Mucosa of rectum (tissue), 2 donors: ENCODE measurements around the gene TDP2.
"Not testable (repeated sequence)": the region's sequence is repeated elsewhere in the genome, so short reads cannot be mapped to it uniquely, and the experiment has no call there.

Source experiments
- H3K27ac ChIP-seq, 2 donors: one replicate each; pipeline ENCODE4 v1.7.0; 2013; ENCODE audit warnings: inconsistent platforms in 2 of 2, low read depth in 2 of 2, low read length in 2 of 2
- H3K27me3 ChIP-seq, 2 donors: one replicate each; pipeline ENCODE4 v1.7.0; 2013; ENCODE audit warnings: low read length in 2 of 2; ENCODE audit not compliant: control insufficient read depth in 2 of 2, insufficient read depth in 2 of 2
- H3K36me3 ChIP-seq, 2 donors: one replicate each; pipeline ENCODE4 v1.7.0; 2013; ENCODE audit warnings: low read length in 2 of 2; ENCODE audit not compliant: control insufficient read depth in 2 of 2, insufficient read depth in 2 of 2
- H3K4me1 ChIP-seq, 2 donors: one replicate each; pipeline ENCODE4 v1.7.0; 2013; ENCODE audit warnings: low read length in 2 of 2, mild to moderate bottlenecking in 1 of 2; ENCODE audit not compliant: control insufficient read depth in 2 of 2, insufficient read depth in 2 of 2
- H3K4me3 ChIP-seq, 2 donors: one replicate each; pipeline ENCODE4 v1.7.0; 2013; ENCODE audit warnings: low read length in 2 of 2
- H3K9ac ChIP-seq, 2 donors: one replicate each; pipeline ENCODE4 v1.7.0; 2013; ENCODE audit warnings: low read length in 2 of 2, low read depth in 1 of 2, mild to moderate bottlenecking in 1 of 2
- H3K9me3 ChIP-seq, 2 donors: one replicate each; pipeline ENCODE4 v1.7.0; 2013; ENCODE audit warnings: low read length in 2 of 2; ENCODE audit not compliant: control insufficient read depth in 2 of 2
- donor health status: healthy.
- donor health status: Normal muscosa, but diverticular disease.

Gene TDP2

GRCh38 chr6:24667378-24667803 lies 692 bp upstream of the TDP2 start:
- H3K4me1 ChIP-seq: peaks cover 21 to 33% of the 10 kb centered on the region in 2 donors
- peak overlapping the region; percentile 97 to 98 for H3K27ac ChIP-seq
- H3K4me3 ChIP-seq: peak overlapping the region; percentile 98 to 100
- peaks cover 9 to 11% of the 10 kb centered on the region in 2 donors for H3K36me3 ChIP-seq
- no peaks in the 10 kb centered on the region for H3K27me3 ChIP-seq
- peaks cover 0 to 3% of the 10 kb centered on the region in 2 donors for H3K9me3 ChIP-seq
- peak overlapping the region; percentile 95 to 99 for H3K9ac ChIP-seq

DNA sequence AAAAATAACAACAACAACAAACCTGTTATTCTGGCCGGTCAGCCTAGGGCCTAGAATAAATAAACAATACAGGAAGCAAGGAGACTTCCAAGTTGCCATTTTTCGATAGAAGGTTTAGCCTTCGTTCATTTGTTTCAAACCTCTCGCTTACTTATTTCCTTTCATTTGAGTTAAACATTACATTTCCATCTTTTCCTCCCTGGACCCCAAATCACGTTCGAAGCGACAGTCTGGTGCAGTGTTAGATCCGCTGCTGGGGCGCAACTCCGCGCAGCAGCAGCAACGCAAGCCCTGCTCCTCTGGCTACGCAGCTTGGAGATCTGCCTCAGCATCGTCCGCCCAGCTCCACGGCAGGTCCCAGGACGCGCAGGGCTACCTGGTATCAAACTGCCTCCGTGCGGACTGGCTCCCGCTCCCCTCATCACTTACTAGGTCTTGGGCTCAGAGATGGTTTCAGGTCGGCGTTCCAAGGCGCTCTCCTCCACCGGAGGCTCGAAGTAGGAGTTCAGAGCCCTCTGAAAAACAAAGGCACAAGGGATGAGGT lies 530 bp downstream of the TDP2 start:
- Histone ChIP-seq H3K9ac (peak overlapping the region; percentile 95 to 99), H3K27me3 (no peaks in the 10 kb centered on the region), H3K9me3 (peaks cover 0 to 3% of the 10 kb centered on the region in 2 donors), H3K27ac (peak overlapping the region; percentile 97 to 98), H3K36me3 (peaks cover 9 to 11% of the 10 kb centered on the region in 2 donors), H3K4me1 (peaks cover 26 to 46% of the 10 kb centered on the region in 2 donors), H3K4me3 (peak overlapping the region; percentile 98 to 100)

- Histone ChIP-seq H3K4me1 (peaks cover 33 to 64% of the 10 kb centered on the region in 2 donors), H3K9ac (peak overlapping the region; percentile 95 to 99), H3K27ac (peak overlapping the region; percentile 97 to 98), H3K9me3 (no peaks in the 10 kb centered on the region), H3K4me3 (peak overlapping the region; percentile 98 to 100), H3K36me3 (peaks cover 9 to 21% of the 10 kb centered on the region in 2 donors), H3K27me3 (no peaks in the 10 kb centered on the region)
Observed at GRCh38 chr6:24664046-24664987, 2.4 kb downstream of the TDP2 start.

GRCh38 chr6:24663189-24663588 lies 3.5 kb downstream of the TDP2 start:
- H3K9me3 ChIP-seq: no peaks in the 10 kb centered on the region
- H3K4me1 ChIP-seq: peaks cover 33 to 65% of the 10 kb centered on the region in 2 donors
- H3K27me3 ChIP-seq: no peaks in the 10 kb centered on the region
- H3K9ac ChIP-seq: peak overlapping the region in 1 of 2 donors; percentile 34
- peak overlapping the region; percentile 76 to 98 for H3K27ac ChIP-seq
- H3K36me3 ChIP-seq: peaks cover 10 to 25% of the 10 kb centered on the region in 2 donors
- H3K4me3 ChIP-seq: peak overlapping the region; percentile 98 to 100

GRCh38 chr6:24662236-24662635 lies 4.5 kb downstream of the TDP2 start:
- Histone ChIP-seq H3K27ac (peak overlapping the region; percentile 76 to 98), H3K4me3 (peak overlapping the region; percentile 98 to 100)

DNA sequence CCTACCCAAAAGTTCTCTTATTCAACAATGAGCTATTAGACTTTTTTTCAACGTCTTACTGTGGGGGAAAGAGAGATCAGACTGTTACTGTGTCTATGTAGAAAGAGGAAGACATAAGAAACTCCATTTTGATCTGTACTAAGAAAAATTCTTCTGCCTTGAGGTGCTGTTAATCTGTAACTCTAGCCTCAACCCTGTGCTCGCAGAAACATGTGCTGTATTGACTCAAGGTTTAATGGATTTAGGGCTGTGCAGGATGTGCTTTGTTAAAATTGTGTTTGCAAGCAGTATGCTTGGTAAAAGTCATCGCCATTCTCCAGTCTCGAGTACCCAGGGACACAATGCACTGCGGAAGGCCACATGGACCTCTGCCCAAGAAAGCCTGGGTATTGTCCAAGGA lies 4.9 kb downstream of the TDP2 start:
- H3K4me3 ChIP-seq: peak overlapping the region; percentile 98 to 100
- H3K9ac ChIP-seq: peak overlapping the region in 1 of 2 donors; percentile 19
- H3K27me3 ChIP-seq, H3K9me3 ChIP-seq: not testable (repeated sequence)
- H3K4me1 ChIP-seq: peaks cover 26 to 59% of the 10 kb centered on the region in 2 donors
- H3K27ac ChIP-seq: peak overlapping the region; percentile 71 to 98
- peaks cover 19 to 36% of the 10 kb centered on the region in 2 donors for H3K36me3 ChIP-seq

More at GRCh38 chr6:24662236-24662635, 4.5 kb downstream of the TDP2 start:
- peaks cover 26 to 58% of the 10 kb centered on the region in 2 donors for H3K4me1 ChIP-seq
- no peaks in the 10 kb centered on the region for H3K9me3 ChIP-seq
- peaks cover 15 to 31% of the 10 kb centered on the region in 2 donors for H3K36me3 ChIP-seq
- H3K9ac ChIP-seq: peak overlapping the region; percentile 26 to 34
- no peaks in the 10 kb centered on the region for H3K27me3 ChIP-seq

GRCh38 chr6:24660105-24660504 lies 6.6 kb downstream of the TDP2 start:
- Histone ChIP-seq H3K4me3 (no peak overlapping the region), H3K27ac (peak overlapping the region; percentile 40 to 98), H3K27me3 (no peaks in the 10 kb centered on the region), H3K36me3 (peaks cover 31 to 51% of the 10 kb centered on the region in 2 donors), H3K9me3 (no peaks in the 10 kb centered on the region), H3K9ac (no peak overlapping the region), H3K4me1 (peaks cover 23 to 67% of the 10 kb centered on the region in 2 donors)

- Histone ChIP-seq H3K4me3 (no peak overlapping the region), H3K4me1 (peaks cover 20 to 66% of the 10 kb centered on the region in 2 donors), H3K9ac (no peak overlapping the region), H3K27ac (peak overlapping the region; percentile 40 to 73), H3K27me3 (no peaks in the 10 kb centered on the region), H3K36me3 (peaks cover 32 to 51% of the 10 kb centered on the region in 2 donors), H3K9me3 (no peaks in the 10 kb centered on the region)
Observed at GRCh38 chr6:24659561-24659960, 7.1 kb downstream of the TDP2 start.

DNA sequence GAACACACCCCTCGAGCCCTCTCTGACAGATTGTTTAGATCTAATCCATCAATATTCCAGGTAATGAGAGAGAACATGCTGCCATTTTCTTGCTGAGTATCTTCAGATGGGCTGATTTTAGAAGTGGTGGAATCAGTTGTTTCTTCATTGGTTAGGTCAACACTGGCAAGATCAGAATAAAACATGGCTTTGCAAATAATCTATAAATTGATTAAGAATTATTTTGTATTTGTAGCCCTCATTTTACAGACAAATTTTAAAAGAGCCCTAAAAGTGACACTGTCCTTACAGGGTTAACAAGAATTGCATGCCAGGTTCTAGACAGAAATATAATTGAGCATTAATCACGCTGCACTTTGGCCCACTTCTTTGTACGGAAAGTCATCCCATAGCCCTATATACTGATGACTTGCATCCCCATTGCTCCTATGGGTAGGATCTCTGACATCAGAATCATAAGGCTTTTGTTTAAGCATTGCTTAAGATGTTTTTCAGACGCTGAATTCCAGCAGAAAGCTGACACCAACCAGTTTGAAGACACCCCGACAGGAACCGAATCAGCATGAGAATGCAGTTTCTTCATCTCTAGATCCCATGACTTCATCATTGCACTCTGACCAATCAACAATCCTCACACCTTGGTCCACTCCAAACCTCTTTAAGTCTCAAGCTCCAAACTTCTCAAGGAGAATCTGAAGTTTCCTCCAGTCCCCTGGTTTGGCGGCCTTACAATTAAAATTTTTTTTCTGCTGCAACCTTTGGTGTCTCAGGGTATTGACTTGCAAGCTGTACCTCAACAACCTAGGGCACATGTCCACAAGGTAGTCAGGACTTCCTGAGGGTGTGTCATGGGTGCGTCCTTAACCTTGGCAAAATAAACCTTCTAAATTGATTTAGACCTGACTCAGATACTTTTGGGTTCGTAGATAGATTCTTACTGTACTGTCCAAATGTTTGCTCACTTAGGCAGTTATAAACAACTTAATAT lies 7.8 kb downstream of the TDP2 start:
- Histone ChIP-seq H3K27ac (peak overlapping the region; percentile 40 to 73), H3K4me1 (peaks cover 19 to 64% of the 10 kb centered on the region in 2 donors), H3K9me3 (no peaks in the 10 kb centered on the region), H3K36me3 (peaks cover 37 to 51% of the 10 kb centered on the region in 2 donors), H3K27me3 (no peaks in the 10 kb centered on the region), H3K4me3 (no peak overlapping the region), H3K9ac (no peak overlapping the region)
